Activated T-helper 17 cell treated with anti-CD3 and anti-CD28 coated beads, Interleukin-2, amount 50 U/mL, for 72 hours (primary cell): ENCODE data around the gene OOSP2. TPM values are rescaled to one million over a fixed set of nuclear protein-coding genes. Genes with fewer than 3 reads are reported as not detected.
"Not testable (repeated sequence)": the region's sequence is repeated elsewhere in the genome, so short reads cannot be mapped to it uniquely, and the experiment has no call there.

Experiments used
- ATAC-seq: fragments of 150-1000 bp; cut with Tn5 transposase; replicated peaks from 2 replicates; pipeline ENCODE4 v1.10.0; 2021; ENCODE audit warnings: mild to moderate bottlenecking, moderate library complexity
- H3K27ac Mint-ChIP-seq: one replicate; pipeline ENCODE4 v1.8.0; 2022; ENCODE audit warnings: mixed read lengths
- H3K27me3 Mint-ChIP-seq: one replicate; pipeline ENCODE4 v1.8.0; 2022; ENCODE audit warnings: mixed read lengths
- H3K36me3 Mint-ChIP-seq: one replicate; pipeline ENCODE4 v1.8.0; 2022; ENCODE audit warnings: low read depth, mild to moderate bottlenecking, mixed read lengths
- H3K4me1 Mint-ChIP-seq: one replicate; pipeline ENCODE4 v1.8.0; 2022; ENCODE audit warnings: mixed read lengths
- H3K4me3 Mint-ChIP-seq: one replicate; pipeline ENCODE4 v1.8.0; 2022; ENCODE audit warnings: mild to moderate bottlenecking, mixed read lengths
- H3K9me3 Mint-ChIP-seq: one replicate; pipeline ENCODE4 v1.8.0; 2022; ENCODE audit warnings: mixed read lengths
- total RNA-seq, 2 donors: library from RNA; stranded (reverse); gene quantifications; one replicate each; pipeline ENCODE4 v1.2.3, GENCODE V29; 2022

OOSP2 gene
- total RNA-seq, 2 donors from 2014 or later: not detected

GRCh38 chr11:60059521-60060240 lies 19.5 kb downstream of the OOSP2 start:
- peaks cover 4% of the 10 kb centered on the region for H3K9me3 Mint-ChIP-seq
- ATAC-seq: no peak
- H3K36me3 Mint-ChIP-seq: no peaks in the 10 kb centered on the region
- no peak overlapping the region for H3K27ac Mint-ChIP-seq
- no peak overlapping the region for H3K4me3 Mint-ChIP-seq
- peaks cover 20% of the 10 kb centered on the region for H3K27me3 Mint-ChIP-seq
- no peaks in the 10 kb centered on the region for H3K4me1 Mint-ChIP-seq

GRCh38 chr11:60064111-60064510 lies 23.9 kb downstream of the OOSP2 start:
- H3K4me3 Mint-ChIP-seq: no peak overlapping the region
- ATAC-seq: no peak
- H3K27me3 Mint-ChIP-seq: peaks cover 11% of the 10 kb centered on the region
- peaks cover 4% of the 10 kb centered on the region for H3K9me3 Mint-ChIP-seq
- H3K36me3 Mint-ChIP-seq: no peaks in the 10 kb centered on the region
- H3K4me1 Mint-ChIP-seq: no peaks in the 10 kb centered on the region
- H3K27ac Mint-ChIP-seq: no peak overlapping the region

GRCh38 chr11:60065801-60066200 lies 25.6 kb downstream of the OOSP2 start:
- no peak for ATAC-seq
- H3K9me3 Mint-ChIP-seq: no peaks in the 10 kb centered on the region
- no peak overlapping the region for H3K27ac Mint-ChIP-seq
- no peaks in the 10 kb centered on the region for H3K36me3 Mint-ChIP-seq
- no peaks in the 10 kb centered on the region for H3K4me1 Mint-ChIP-seq
- H3K27me3 Mint-ChIP-seq: peaks cover 16% of the 10 kb centered on the region
- H3K4me3 Mint-ChIP-seq: no peak overlapping the region

GRCh38 chr11:60069450-60069849 lies 29.2 kb downstream of the OOSP2 start:
- peaks cover 4% of the 10 kb centered on the region for H3K9me3 Mint-ChIP-seq
- H3K27me3 Mint-ChIP-seq: peaks cover 22% of the 10 kb centered on the region
- H3K4me3 Mint-ChIP-seq: no peak overlapping the region
- no peak overlapping the region for H3K27ac Mint-ChIP-seq
- H3K4me1 Mint-ChIP-seq: no peaks in the 10 kb centered on the region
- no peaks in the 10 kb centered on the region for H3K36me3 Mint-ChIP-seq
- ATAC-seq: no peak

GRCh38 chr11:60071644-60072043 lies 31.4 kb downstream of the OOSP2 start:
- not testable (repeated sequence) for H3K4me1 Mint-ChIP-seq, H3K9me3 Mint-ChIP-seq, H3K36me3 Mint-ChIP-seq, H3K27ac Mint-ChIP-seq, ATAC-seq, H3K4me3 Mint-ChIP-seq
- peaks cover 27% of the 10 kb centered on the region for H3K27me3 Mint-ChIP-seq

GRCh38 chr11:60077216-60077817 lies 37.1 kb downstream of the OOSP2 start:
- H3K4me1 Mint-ChIP-seq: no peaks in the 10 kb centered on the region
- no peaks in the 10 kb centered on the region for H3K9me3 Mint-ChIP-seq
- peaks cover 17% of the 10 kb centered on the region for H3K27me3 Mint-ChIP-seq
- H3K36me3 Mint-ChIP-seq: no peaks in the 10 kb centered on the region
- ATAC-seq: no peak
- H3K27ac Mint-ChIP-seq: no peak overlapping the region
- no peak overlapping the region for H3K4me3 Mint-ChIP-seq

GRCh38 chr11:60077981-60078380 lies 37.8 kb downstream of the OOSP2 start:
- no peak for ATAC-seq
- H3K4me1 Mint-ChIP-seq: no peaks in the 10 kb centered on the region
- no peak overlapping the region for H3K4me3 Mint-ChIP-seq
- no peaks in the 10 kb centered on the region for H3K9me3 Mint-ChIP-seq
- no peak overlapping the region for H3K27ac Mint-ChIP-seq
- H3K27me3 Mint-ChIP-seq: peaks cover 18% of the 10 kb centered on the region
- H3K36me3 Mint-ChIP-seq: no peaks in the 10 kb centered on the region

- no peak overlapping the region for H3K27ac Mint-ChIP-seq
- H3K27me3 Mint-ChIP-seq: peaks cover 18% of the 10 kb centered on the region
- no peak for ATAC-seq
- no peaks in the 10 kb centered on the region for H3K9me3 Mint-ChIP-seq
- no peaks in the 10 kb centered on the region for H3K4me1 Mint-ChIP-seq
- H3K4me3 Mint-ChIP-seq: no peak overlapping the region
- no peaks in the 10 kb centered on the region for H3K36me3 Mint-ChIP-seq
Observed at GRCh38 chr11:60078745-60079144, 38.5 kb downstream of the OOSP2 start.

GRCh38 chr11:60080535-60080934 lies 40.3 kb downstream of the OOSP2 start:
- Mint-ChIP-seq H3K4me1 (no peaks in the 10 kb centered on the region), H3K4me3 (no peak overlapping the region), H3K9me3 (no peaks in the 10 kb centered on the region), H3K27me3 (peaks cover 26% of the 10 kb centered on the region), H3K27ac (no peak overlapping the region), H3K36me3 (no peaks in the 10 kb centered on the region)
- ATAC-seq: no peak

- Mint-ChIP-seq H3K36me3 (no peaks in the 10 kb centered on the region), H3K4me1 (no peaks in the 10 kb centered on the region), H3K9me3 (no peaks in the 10 kb centered on the region), H3K4me3 (no peak overlapping the region), H3K27ac (no peak overlapping the region), H3K27me3 (peaks cover 41% of the 10 kb centered on the region)
- no peak for ATAC-seq
Observed at GRCh38 chr11:60084631-60085273, 44.5 kb downstream of the OOSP2 start.

- H3K9me3 Mint-ChIP-seq: no peaks in the 10 kb centered on the region
- H3K4me1 Mint-ChIP-seq: no peaks in the 10 kb centered on the region
- H3K27ac Mint-ChIP-seq: no peak overlapping the region
- no peaks in the 10 kb centered on the region for H3K36me3 Mint-ChIP-seq
- ATAC-seq: no peak
- peaks cover 39% of the 10 kb centered on the region for H3K27me3 Mint-ChIP-seq
- no peak overlapping the region for H3K4me3 Mint-ChIP-seq
Observed at GRCh38 chr11:60085909-60086308, 45.7 kb downstream of the OOSP2 start.

GRCh38 chr11:60087239-60087638 lies 47.0 kb downstream of the OOSP2 start:
- no peak overlapping the region for H3K27ac Mint-ChIP-seq
- no peak for ATAC-seq
- H3K4me1 Mint-ChIP-seq: no peaks in the 10 kb centered on the region
- peaks cover 36% of the 10 kb centered on the region for H3K27me3 Mint-ChIP-seq
- no peak overlapping the region for H3K4me3 Mint-ChIP-seq
- H3K9me3 Mint-ChIP-seq: no peaks in the 10 kb centered on the region
- no peaks in the 10 kb centered on the region for H3K36me3 Mint-ChIP-seq

GRCh38 chr11:60088364-60088763 lies 48.2 kb downstream of the OOSP2 start, which contains the start of gene MS4A2:
MS4A2 (plus strand) TSS chr11:60088664; CDS start chr11:60088766, 102 bp downstream.
- Mint-ChIP-seq H3K27me3 (peaks cover 35% of the 10 kb centered on the region), H3K27ac (no peak within 1 kb of the TSS), H3K9me3 (no peaks in the 10 kb centered on the region), H3K36me3 (no peaks in the 10 kb centered on the region), H3K4me1 (no peaks in the 10 kb centered on the region), H3K4me3 (no peak within 1 kb of the TSS)
- no peak for ATAC-seq

GRCh38 chr11:60095477-60096120 lies 55.4 kb downstream of the OOSP2 start:
- Mint-ChIP-seq H3K4me1 (no peaks in the 10 kb centered on the region), H3K27me3 (peaks cover 9% of the 10 kb centered on the region)
- ATAC-seq: no peak

More at GRCh38 chr11:60095477-60096120, 55.4 kb downstream of the OOSP2 start:
- no peaks in the 10 kb centered on the region for H3K9me3 Mint-ChIP-seq
- no peak overlapping the region for H3K4me3 Mint-ChIP-seq
- H3K36me3 Mint-ChIP-seq: no peaks in the 10 kb centered on the region
- H3K27ac Mint-ChIP-seq: no peak overlapping the region
